GM23338 (cell line): ENCODE results near the gene UFD1. TPM values are rescaled to one million over a fixed set of nuclear protein-coding genes. Genes with fewer than 3 reads are reported as not detected.

Experiments used
- ATAC-seq: fragments of 200-7000 bp; cut with Tn5 transposase; 3 replicates; pipeline ENCODE4 v1.9.1; 2020
- DNase-seq: peaks from one replicate; pipeline ENCODE4 v3.0.0-alpha.2; 2015; ENCODE audit warnings: low spot score
- H2AFZ ChIP-seq: fragments of 200-600 bp; sonication (generic); 2 replicates; pipeline ENCODE4 v1.8.0; 2016; ENCODE audit warnings: antibody characterized with exemption, mild to moderate bottlenecking, moderate library complexity
- H3F3A ChIP-seq: fragments of 200-600 bp; sonication (generic); replicated peaks from 2 replicates; pipeline ENCODE4 v1.8.0; 2017; ENCODE audit warnings: antibody characterized with exemption, mixed run types, low read depth
- H3K27ac ChIP-seq: fragments of 200-600 bp; sonication (generic); 2 replicates; pipeline ENCODE4 v1.6.1; 2016; ENCODE audit warnings: low read depth
- H3K27me3 ChIP-seq: fragments of 200-600 bp; sonication (generic); 2 replicates; pipeline ENCODE4 v1.8.0; 2016; ENCODE audit warnings: mild to moderate bottlenecking, mixed run types, moderate library complexity; ENCODE audit not compliant: insufficient read depth
- H3K36me3 ChIP-seq: fragments of 200-600 bp; sonication (generic); 2 replicates; pipeline ENCODE4 v1.8.0; 2016; ENCODE audit warnings: mild to moderate bottlenecking; ENCODE audit not compliant: insufficient read depth
- H3K4me1 ChIP-seq: fragments of 200-600 bp; sonication (generic); 2 replicates; pipeline ENCODE4 v1.8.0; 2016; ENCODE audit warnings: mild to moderate bottlenecking, moderate library complexity; ENCODE audit not compliant: insufficient read depth
- H3K4me2 ChIP-seq: fragments of 200-600 bp; sonication (generic); 2 replicates; pipeline ENCODE4 v1.7.1; 2017; ENCODE audit warnings: mixed run types
- H3K4me3 ChIP-seq: fragments of 200-600 bp; sonication (generic); 2 replicates; pipeline ENCODE4 v1.6.1; 2016; ENCODE audit warnings: mixed run types
- H3K79me2 ChIP-seq: fragments of 200-600 bp; sonication (generic); replicated peaks from 2 replicates; pipeline ENCODE4 v1.8.0; 2017; ENCODE audit warnings: mild to moderate bottlenecking; ENCODE audit not compliant: insufficient read depth
- H3K9me2 ChIP-seq: fragments of 200-600 bp; sonication (generic); 2 replicates; pipeline ENCODE4 v1.8.0; 2017; ENCODE audit not compliant: insufficient read depth
- H4K20me1 ChIP-seq: fragments of 200-600 bp; sonication (generic); replicated peaks from 2 replicates; pipeline ENCODE4 v1.8.0; 2017; ENCODE audit warnings: mild to moderate bottlenecking; ENCODE audit not compliant: insufficient read depth
- H3K27ac Mint-ChIP-seq: 2 replicates; pipeline ENCODE4 v1.8.0; 2020; ENCODE audit warnings: inconsistent platforms, mild to moderate bottlenecking, moderate library complexity, mixed read lengths
- H3K27me3 Mint-ChIP-seq: 3 replicates; pipeline ENCODE4 v1.8.0; 2022; ENCODE audit warnings: low read depth, mild to moderate bottlenecking, moderate library complexity, mixed read lengths, inconsistent platforms; ENCODE audit not compliant: insufficient read depth, poor library complexity
- H3K36me3 Mint-ChIP-seq: 3 replicates; pipeline ENCODE4 v1.8.0; 2021; ENCODE audit warnings: low read depth, mild to moderate bottlenecking, inconsistent platforms, moderate library complexity, mixed read lengths
- H3K4me1 Mint-ChIP-seq: 3 replicates; pipeline ENCODE4 v1.8.0; 2020; ENCODE audit warnings: mild to moderate bottlenecking, inconsistent platforms, mixed read lengths
- H3K4me3 Mint-ChIP-seq: 3 replicates; pipeline ENCODE4 v1.8.0; 2021; ENCODE audit warnings: moderate library complexity, mild to moderate bottlenecking, inconsistent platforms, mixed read lengths
- H3K9me3 Mint-ChIP-seq: 3 replicates; pipeline ENCODE4 v1.8.0; 2020; ENCODE audit warnings: moderate library complexity, mild to moderate bottlenecking, inconsistent platforms, mixed read lengths
- CREB1 ChIP-seq: fragments of 250-450 bp; sonication (Bioruptor Pico); IDR thresholded peaks from 2 replicates; pipeline ENCODE4 v1.5.0; 2020; ENCODE audit warnings: low read depth, mild to moderate bottlenecking, moderate library complexity
- CTCF ChIP-seq, 2 experiments: fragments of 200-600 bp in 1 of 2; sonication (generic) in 1 of 2; conservative IDR thresholded peaks; 2 replicates each; pipeline versions ENCODE4 v1.5.1 to v1.6.1; 2016 to 2017; ENCODE audit warnings: antibody characterized with exemption in 2 of 2, low read depth in 2 of 2, mild to moderate bottlenecking in 2 of 2, moderate library complexity in 1 of 2
- ETS1 ChIP-seq: IDR thresholded peaks from 2 replicates; pipeline ENCODE4 v1.6.1; 2016; ENCODE audit warnings: antibody characterized with exemption
- EZH2 ChIP-seq: fragments of 200-600 bp; sonication (generic); IDR thresholded peaks from one replicate; pipeline ENCODE4 v1.8.0; 2017; ENCODE audit warnings: antibody characterized with exemption, mild to moderate bottlenecking, low read depth; ENCODE audit not compliant: unreplicated experiment
- EZH2phosphoT487 ChIP-seq: fragments of 200-600 bp; sonication (generic); IDR thresholded peaks from one replicate; pipeline ENCODE4 v1.8.1; 2018; ENCODE audit warnings: antibody characterized with exemption; ENCODE audit not compliant: unreplicated experiment
- NANOG ChIP-seq: IDR thresholded peaks from 2 replicates; pipeline ENCODE4 v1.6.1; 2016; ENCODE audit warnings: antibody characterized with exemption, borderline replicate concordance
- POLR2AphosphoS5 ChIP-seq: IDR thresholded peaks from 2 replicates; pipeline ENCODE4 v1.6.1; 2016; ENCODE audit warnings: antibody characterized with exemption, low read depth
- REST ChIP-seq: IDR thresholded peaks from one replicate; pipeline ENCODE4 v1.6.1; 2018; ENCODE audit warnings: antibody characterized with exemption; ENCODE audit not compliant: unreplicated experiment
- STAT1 ChIP-seq: IDR thresholded peaks from one replicate; pipeline ENCODE4 v1.6.1; 2016; ENCODE audit warnings: antibody characterized with exemption; ENCODE audit not compliant: unreplicated experiment
- ZNF114 ChIP-seq: fragments of 250-450 bp; sonication (Bioruptor Pico); IDR thresholded peaks from 2 replicates; pipeline ENCODE4 v1.5.0; 2020; ENCODE audit warnings: mild to moderate bottlenecking, moderate library complexity
- ZNF331 ChIP-seq: fragments of 250-450 bp; sonication (Bioruptor Pico); IDR thresholded peaks from 2 replicates; pipeline ENCODE4 v1.5.0; 2020; ENCODE audit warnings: low read depth, mild to moderate bottlenecking, moderate library complexity
- ZNF462 ChIP-seq: fragments of 250-450 bp; sonication (Bioruptor Pico); IDR thresholded peaks from 2 replicates; pipeline ENCODE4 v1.5.0; 2020; ENCODE audit warnings: mild to moderate bottlenecking, moderate library complexity
- polyA plus RNA-seq: library from polyadenylated mRNA; unstranded; fragments of >200 nt; fragmentation: Nextera tagmentation; extraction: Ambion mirVana; gene quantifications from 2 replicates; pipeline ENCODE4 v1.2.1, GENCODE V29; 2016
- total RNA-seq: library from RNA; depleted of rRNA; stranded (reverse); fragments of >200 nt; shearing (Covaris generic); gene quantifications from 2 replicates; pipeline ENCODE4 v1.2.3, GENCODE V29; 2014

UFD1 gene
- total and polyA plus RNA-seq, 2 experiments from 2014 or later: 53.5 to 93.8 TPM

GRCh38 chr22:19407649-19408606 is 71.1 kb downstream of the UFD1 start:
- Histone ChIP-seq H3K4me2 (no peak overlapping the region), H3F3A (no peaks in the 10 kb centered on the region), H3K4me1 (no peaks in the 10 kb centered on the region), H4K20me1 (peaks cover 28% of the 10 kb centered on the region), H2AFZ (no peak overlapping the region), H3K27me3 (no peaks in the 10 kb centered on the region), H3K79me2 (peaks cover 26% of the 10 kb centered on the region), H3K27ac (no peak overlapping the region), H3K9me2 (no peaks in the 10 kb centered on the region), H3K36me3 (peaks cover 22% of the 10 kb centered on the region; the same call in 1 of the 2 replicates), H3K4me3 (no peak overlapping the region)
- Mint-ChIP-seq H3K4me1 (peaks cover 5% of the 10 kb centered on the region), H3K36me3 (peaks cover 54% of the 10 kb centered on the region), H3K4me3 (no peak overlapping the region), H3K9me3 (no peaks in the 10 kb centered on the region), H3K27ac (no peak overlapping the region), H3K27me3 (peaks cover 8% of the 10 kb centered on the region)
- ATAC-seq (no peak), DNase-seq (no peak)
- TF ChIP-seq ZNF114: no peak
- no peak for TF ChIP-seq CTCF (conservative IDR thresholded peaks at IDR 0.05; ENCODE audit: low read depth in 2 of 2)
- no peak for TF ChIP-seq REST
- no peak for TF ChIP-seq ZNF462 (CRISPR knock-in tag)
- no peak for TF ChIP-seq ZNF331 (CRISPR knock-in tag)
- TF ChIP-seq STAT1: no peak
- TF ChIP-seq NANOG: no peak
- TF ChIP-seq EZH2: no peak
- TF ChIP-seq POLR2AphosphoS5: no peak
- no peak for TF ChIP-seq ETS1
- TF ChIP-seq CREB1 (CRISPR knock-in tag): no peak
- TF ChIP-seq EZH2phosphoT487: no peak
